Astrocyte of the cerebellum (primary cell): ENCODE measurements around the gene GSG1L.
A peak's percentile ranks its signal among the peaks of the same experiment; 100 is the strongest.

Experiments used
- DNase-seq: peaks from one replicate; pipeline ENCODE4 v3.0.0-alpha.2; 2011; ENCODE audit warnings: low read depth
- H3K4me3 ChIP-seq: 2 replicates; pipeline ENCODE4 v1.5.1; 2011; ENCODE audit warnings: mild to moderate bottlenecking, low read depth, low read length, moderate library complexity
- CTCF ChIP-seq: IDR thresholded peaks from 2 replicates; pipeline ENCODE4 v1.5.1; 2012; ENCODE audit warnings: low read length, low read depth, moderate library complexity, mild to moderate bottlenecking; ENCODE audit errors: missing control alignments
- in situ Hi-C: cut with HindIII; loops from 2 replicates; pipeline ENCODE4 v1.10.0; 2017; ENCODE audit warnings: low sequenced_read_pairs

GSG1L gene

GRCh38 chr16:28093385-28093725, 29.8 kb upstream of the GSG1L start:
- in situ Hi-C loops: no loop called here

GRCh38 chr16:28092721-28093384, 29.3 kb upstream of the GSG1L start:
- no peak overlapping the region for H3K4me3 ChIP-seq
- no peak for TF ChIP-seq CTCF
- DNase-seq: no peak
- in situ Hi-C loops: no loop called here

More at GRCh38 chr16:28093385-28093725, 29.8 kb upstream of the GSG1L start:
- H3K4me3 ChIP-seq: no peak overlapping the region
- no peak for DNase-seq
- no peak for TF ChIP-seq CTCF

- H3K4me3 ChIP-seq: no peak overlapping the region
- TF ChIP-seq CTCF: no peak
- DNase-seq: no peak
- in situ Hi-C loops: no loop called here
These were observed 28.1 kb upstream of the GSG1L start for GRCh38 chr16:28091656-28092055.

GRCh38 chr16:28090646-28091377, 27.3 kb upstream of the GSG1L start:
- in situ Hi-C loops: no loop called here
- DNase-seq: no peak
- peak; percentile 33 for TF ChIP-seq CTCF

GRCh38 chr16:28089992-28090365, 26.5 kb upstream of the GSG1L start:
- no peak for DNase-seq
- no peak overlapping the region for H3K4me3 ChIP-seq
- in situ Hi-C loops: no loop called here
- TF ChIP-seq CTCF: no peak

More at GRCh38 chr16:28090646-28091377, 27.3 kb upstream of the GSG1L start:
- no peak overlapping the region for H3K4me3 ChIP-seq

GRCh38 chr16:28089205-28089991, 25.9 kb upstream of the GSG1L start:
- H3K4me3 ChIP-seq: no peak overlapping the region
- in situ Hi-C loops: no loop called here
- TF ChIP-seq CTCF: no peak
- no peak for DNase-seq
